ENCODE data around the gene TBX15.

TBX15 gene

DNA sequence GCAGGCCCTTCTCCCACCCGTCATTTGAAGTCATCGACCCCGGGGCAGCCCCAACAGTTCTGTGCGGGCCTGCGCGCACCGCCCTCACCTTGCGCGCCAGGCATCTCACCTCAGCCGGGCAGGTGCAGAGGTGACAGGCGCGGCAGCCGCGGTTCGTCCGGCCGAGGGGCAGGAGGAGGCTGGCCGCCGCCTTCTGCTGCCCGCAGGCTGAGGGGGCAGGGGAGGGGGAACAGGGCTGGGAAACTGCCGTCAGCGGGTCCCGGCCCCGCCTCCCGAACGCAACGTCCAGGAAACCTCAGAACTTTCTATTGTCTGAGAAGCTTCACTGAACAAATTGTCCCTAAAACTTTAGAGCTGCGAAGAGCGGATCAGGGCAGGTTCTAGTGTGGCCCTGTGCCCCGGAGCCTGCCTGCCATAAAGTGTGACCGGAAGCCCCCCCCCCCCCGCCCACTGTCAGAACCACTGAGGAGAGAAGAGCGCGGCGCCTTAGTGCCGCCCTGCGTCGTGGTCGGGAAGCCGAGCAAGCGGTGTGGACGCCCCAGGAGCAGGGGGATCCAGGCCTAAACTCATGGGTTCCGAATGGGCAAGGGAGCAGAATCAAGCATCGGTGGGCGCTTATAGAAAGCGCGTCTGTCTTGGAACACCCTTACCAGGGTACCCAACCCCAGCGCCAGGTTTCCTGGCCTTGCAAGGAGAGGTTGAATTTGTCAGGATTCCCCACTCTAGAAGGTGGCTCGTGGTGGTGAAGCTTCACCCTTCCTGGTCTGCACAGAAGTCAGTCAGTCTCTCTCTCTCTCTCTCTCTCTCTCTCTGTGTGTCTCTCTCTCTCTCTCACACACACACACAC is 13.3 kb upstream of the TBX15 start:
- DNase-seq (ENCODE audit: low read depth in 2 of 2), result no peak

DNA sequence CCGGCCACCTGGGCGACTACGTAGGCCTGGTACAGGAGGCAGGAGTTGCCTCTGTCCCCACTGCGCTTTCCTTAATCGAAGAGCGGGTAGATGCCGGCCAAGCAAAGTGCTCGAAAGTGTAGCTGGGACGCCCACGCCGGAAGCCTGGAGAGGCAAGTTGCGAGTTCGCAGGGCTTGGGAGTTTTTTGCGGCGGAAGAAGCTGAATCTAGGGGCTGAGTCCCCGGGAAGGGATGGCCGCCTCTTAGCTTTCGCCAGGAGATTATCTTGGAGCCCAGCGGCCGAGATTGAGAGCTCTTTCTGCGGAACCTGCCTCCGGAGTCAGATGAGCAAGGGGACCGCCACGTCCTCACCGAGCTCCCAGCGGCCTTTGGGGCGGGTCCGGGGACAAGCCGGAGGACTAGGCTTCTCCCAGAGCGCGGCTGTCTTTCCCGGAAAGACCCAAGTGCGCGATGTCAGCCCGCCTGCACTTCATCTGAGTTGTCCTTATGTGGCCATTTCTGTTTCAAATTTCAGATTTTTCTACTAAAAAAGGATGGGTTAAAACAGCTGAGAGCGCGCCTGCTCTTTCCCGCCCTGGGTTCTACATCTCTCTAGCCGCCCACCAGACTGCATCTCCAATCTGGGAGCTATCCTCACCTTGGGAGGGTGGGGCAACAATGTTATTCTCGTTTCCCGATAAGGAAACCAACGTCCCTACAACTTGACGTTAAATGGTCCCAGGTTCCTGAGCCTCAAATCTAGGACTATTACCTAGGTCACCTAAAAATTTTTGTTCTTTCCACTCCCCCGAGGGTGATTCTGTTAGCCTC is 12.4 kb upstream of the TBX15 start:
- no peak for DNase-seq (ENCODE audit: low read depth in 2 of 2)

DNA sequence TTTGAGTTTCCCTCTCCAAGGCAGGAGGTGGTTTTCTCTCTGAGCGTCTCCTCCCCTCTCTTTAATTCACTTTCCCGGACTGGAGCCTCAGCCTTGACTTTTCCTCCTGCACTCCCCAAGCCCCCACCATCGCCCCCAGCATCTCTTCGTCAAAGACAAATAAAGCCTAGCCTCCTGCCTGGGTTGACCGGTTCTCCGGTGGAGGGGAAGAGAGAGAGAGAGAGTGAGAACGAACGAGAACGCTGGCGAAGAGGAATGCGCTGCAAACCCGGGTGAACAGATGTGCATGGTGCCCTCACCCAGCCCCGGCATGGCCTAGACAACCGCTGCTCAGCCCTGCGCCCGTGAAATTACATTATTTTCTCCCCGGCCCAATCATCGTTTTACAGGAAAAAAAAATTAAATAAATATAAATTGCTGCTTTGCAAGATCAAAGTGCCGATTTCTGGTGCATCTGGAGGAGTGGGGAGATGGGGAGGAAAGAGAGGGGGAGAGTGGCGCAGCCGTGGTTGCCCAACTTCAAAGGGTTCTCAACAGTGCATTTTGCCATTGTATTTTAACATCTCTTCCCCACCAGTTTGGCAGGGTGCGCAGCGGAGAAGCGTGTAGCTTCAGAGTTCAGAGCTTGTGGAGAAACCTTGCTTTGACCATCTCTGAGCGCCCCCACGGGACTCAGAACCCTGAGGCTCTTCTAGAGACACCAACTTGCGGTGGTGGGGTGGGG is 11.4 kb upstream of the TBX15 start:
- DNase-seq (ENCODE audit: low read depth in 2 of 2), result no peak

DNA sequence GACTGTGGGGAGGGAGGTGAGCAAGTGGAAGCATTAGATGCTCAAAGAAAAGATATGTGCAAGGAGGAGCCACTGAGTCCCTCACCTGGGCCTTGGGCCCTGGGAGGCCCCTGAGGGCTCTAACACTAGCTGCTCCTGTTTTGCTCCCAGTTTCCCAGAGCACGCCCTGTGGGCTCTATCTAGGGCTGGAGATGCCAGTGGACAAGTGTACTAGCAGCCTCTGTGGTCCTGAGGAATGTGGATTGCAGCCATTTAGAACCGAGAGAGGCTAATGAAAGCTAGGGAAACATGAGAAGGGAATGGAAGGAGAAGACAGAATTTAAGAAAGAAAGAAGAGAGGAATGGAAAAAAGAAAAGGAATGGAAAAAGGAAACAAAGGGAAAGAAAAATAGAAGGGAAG is 10.0 kb upstream of the TBX15 start:
- DNase-seq (ENCODE audit: low read depth in 2 of 2), result no peak

DNA sequence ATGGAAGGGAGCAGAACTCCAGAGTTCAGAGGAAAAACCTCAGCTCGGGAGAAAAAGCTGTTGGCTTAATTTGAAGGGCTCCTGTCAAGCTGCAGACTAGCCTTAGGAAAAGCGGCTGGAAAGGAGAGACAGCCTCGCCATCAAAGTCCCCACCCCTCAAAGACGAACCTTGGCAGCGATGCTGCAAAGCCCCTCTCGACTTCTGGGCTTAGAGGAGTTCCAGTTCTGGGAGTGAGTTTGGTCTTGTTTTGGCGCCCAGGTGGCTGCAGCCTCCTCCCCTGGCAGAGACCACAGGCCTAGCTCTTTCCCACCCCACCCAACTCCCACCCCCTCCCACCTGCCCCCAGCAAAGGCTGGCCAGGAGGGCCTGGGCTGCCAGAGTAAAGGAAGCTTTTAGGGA is 9.1 kb upstream of the TBX15 start:
- no peak for DNase-seq (ENCODE audit: low read depth in 2 of 2)

DNA sequence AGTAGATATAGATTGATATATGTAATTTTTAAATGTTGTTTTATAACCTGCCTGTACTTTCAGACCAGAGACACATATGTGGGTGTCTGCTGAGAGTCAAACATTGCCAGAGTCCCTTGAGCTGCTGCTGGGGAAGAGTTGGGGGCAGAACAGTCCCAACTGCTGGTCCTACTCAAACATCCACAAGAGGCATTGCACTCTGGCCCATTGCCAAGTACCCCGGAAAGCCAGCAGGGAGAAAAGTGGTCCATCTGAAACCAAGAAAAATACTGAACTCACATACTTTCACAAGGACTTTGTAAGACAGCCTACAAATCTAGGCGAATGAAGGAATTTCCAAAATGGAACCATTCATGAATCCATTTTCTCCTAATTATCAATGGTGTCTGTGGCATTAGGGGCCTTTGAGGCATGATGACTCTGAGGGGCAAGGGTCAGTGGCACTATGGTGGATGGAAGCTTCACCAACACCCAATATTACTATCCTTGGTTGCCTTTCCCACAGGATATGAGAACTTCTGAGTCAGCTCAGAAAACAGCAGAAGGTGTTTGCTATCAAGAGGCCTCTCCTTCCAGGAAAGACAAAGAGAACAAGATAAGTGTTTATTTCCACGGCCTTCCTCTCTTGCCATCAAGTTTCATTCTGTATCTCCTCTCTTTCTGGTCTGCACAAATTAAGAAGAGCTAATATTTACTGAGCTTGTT is 7.3 kb upstream of the TBX15 start:
- no peak for DNase-seq (ENCODE audit: low read depth in 2 of 2)

DNA sequence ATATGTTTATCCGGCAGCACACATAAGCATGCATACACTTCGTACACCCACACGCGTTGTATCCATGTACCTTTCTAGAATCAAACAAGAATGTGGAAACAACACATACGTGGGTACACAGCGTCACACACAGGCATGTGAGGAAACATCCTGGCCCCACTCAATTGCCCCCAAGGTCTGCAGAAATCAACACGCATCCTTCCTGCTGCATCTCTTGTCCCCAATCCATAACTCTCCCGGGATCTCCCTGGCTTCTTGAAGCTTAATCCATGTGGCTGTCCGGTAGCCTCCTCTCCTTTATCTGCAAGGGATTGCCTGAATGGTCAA is 5.5 kb upstream of the TBX15 start:
- DNase-seq (ENCODE audit: low read depth in 2 of 2), result no peak

DNA sequence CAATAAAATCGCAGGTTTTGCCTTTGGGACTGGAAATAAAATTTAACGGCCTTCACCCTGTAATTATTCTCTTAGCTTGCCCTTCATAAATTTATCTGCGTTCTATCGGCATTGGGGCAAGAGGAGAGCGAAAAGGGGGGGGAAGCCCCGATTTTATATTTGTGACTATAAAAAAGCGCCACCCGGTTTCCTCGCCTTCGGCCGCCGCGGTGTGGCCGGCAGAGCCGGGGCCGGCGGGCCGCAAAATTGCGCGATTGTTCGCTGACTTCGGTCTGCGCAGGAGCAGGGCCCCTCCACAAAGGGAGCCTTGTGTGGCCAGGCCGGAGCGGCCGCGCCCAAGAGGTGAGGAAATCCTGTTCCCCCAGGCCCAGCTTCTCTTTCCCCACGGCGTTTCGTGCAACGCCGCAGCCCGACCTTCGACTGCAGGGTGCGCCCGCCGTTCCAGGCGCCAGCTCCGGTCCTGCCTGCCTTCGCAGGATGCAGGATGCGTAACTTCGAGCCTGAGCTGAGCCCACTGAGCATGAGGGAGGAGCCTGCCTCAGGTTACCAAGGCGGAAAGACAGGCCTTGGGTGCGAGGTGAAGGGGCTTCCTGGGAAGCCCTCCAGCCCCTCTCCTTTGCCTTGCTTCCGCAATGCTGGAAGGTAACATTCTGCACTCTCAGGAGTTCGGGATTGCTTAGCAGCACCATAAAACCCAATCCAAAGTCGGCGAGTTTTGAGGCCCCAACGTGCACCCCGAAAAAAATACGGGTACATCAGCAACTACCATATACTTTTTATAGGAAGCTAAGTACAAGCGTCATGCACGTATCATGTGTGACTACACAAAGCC is 4.9 kb upstream of the TBX15 start:
- no peak for DNase-seq (ENCODE audit: low read depth in 2 of 2)

DNA sequence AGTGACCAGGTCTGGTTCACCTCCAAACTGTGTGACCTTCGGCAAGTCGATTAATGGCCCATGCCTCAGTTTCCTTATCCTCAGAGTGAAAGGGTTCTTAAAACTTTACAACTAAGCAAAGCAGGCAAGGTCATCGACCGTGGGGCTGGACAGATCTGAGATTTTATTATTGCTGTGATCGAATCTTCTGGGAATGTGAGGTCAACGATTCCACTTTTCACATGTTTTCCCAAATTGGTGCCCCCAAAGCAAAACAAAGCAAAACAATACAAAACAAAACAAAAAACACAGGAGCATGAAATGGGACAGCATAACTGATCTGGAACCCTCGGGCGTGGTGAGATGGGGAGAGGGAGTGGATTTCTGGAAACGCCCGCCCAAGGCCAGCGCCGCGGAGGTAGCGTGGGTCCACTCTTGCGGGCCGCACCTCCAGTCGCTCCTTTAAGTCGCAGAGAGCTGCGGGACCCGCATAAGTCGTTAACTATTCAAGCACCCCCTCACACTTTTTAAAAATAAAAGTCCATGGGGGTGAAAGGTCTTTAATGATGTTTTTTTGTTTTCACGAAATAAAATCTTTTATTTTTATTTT is 4.2 kb upstream of the TBX15 start:
- no peak for DNase-seq (ENCODE audit: low read depth in 2 of 2)

DNA sequence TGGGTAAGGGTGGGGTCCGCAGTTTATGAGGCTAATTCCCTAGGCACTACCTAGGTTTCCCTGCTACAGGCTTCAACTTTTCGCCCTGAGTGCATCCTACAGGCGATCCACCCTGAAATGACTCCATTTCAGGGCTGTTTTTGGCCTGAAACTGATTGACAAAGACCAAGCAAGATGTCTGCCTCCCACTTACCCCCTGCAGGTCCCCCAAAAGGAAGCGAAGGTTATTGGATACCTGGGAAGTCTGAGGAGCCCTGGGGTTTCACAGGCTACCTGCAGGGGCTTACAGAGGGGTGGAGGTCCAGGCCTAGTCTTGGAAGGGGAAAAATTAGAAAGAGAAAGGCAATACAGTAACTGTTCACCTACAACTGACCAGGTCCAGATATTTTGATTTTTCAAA is 3.3 kb upstream of the TBX15 start:
- DNase-seq (ENCODE audit: low read depth in 2 of 2), result no peak

DNA sequence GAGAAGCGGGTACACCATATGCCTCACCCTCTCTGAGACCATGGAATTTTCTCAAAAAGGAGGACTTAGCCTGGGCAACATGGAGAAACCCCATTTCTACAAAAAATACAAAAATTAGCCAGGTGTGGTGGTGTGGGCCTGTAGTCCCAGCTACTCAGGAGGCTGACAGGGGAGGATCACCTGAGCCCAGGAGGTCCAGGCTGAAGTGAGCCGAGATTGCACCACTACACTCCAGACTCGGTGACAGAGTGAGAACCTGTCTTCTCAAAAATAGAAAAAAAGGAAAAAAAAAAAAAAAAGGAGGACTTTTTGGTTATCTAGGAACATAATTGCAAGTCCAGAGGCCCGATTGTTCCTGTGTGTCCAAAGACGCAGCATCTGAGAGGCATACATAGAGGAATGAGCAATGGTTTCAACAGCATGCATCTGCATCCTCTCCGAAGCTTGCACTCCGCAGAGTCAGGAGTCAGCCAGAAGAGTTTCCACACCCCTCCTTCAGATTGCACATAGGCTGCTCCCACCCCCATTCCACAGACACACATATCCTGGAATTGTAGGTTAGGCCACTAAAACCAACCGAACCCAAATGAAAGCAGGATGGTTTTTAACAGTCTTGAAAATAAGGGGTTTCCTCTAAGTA is 2.5 kb upstream of the TBX15 start:
- no peak for DNase-seq (ENCODE audit: low read depth in 2 of 2)

DNA sequence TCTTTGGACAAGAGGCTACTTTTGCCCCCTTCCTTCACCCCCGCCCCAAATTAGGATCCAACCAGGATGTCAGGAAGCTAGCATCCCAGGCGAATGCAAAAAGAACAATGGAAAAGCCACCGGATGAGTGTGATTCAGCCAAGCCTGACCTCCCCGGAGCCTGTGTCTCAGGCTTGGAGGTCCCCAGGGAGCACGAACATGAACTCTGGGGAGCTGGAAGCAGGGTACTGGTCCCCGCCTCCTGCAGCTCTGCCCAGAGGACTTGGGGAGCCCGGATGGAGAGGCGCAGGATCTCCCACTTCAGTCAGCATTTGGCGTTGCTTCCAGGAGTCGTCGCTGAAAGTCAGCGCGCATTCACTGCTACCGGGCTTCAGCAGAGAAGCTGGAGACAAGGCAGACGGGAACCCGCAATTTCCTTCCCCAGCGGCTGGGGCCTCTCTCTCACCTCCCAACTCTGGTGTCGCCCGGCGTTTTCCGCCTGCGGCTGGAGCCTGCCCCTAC is 1.8 kb upstream of the TBX15 start:
- DNase-seq (ENCODE audit: low read depth in 2 of 2), result no peak

DNA sequence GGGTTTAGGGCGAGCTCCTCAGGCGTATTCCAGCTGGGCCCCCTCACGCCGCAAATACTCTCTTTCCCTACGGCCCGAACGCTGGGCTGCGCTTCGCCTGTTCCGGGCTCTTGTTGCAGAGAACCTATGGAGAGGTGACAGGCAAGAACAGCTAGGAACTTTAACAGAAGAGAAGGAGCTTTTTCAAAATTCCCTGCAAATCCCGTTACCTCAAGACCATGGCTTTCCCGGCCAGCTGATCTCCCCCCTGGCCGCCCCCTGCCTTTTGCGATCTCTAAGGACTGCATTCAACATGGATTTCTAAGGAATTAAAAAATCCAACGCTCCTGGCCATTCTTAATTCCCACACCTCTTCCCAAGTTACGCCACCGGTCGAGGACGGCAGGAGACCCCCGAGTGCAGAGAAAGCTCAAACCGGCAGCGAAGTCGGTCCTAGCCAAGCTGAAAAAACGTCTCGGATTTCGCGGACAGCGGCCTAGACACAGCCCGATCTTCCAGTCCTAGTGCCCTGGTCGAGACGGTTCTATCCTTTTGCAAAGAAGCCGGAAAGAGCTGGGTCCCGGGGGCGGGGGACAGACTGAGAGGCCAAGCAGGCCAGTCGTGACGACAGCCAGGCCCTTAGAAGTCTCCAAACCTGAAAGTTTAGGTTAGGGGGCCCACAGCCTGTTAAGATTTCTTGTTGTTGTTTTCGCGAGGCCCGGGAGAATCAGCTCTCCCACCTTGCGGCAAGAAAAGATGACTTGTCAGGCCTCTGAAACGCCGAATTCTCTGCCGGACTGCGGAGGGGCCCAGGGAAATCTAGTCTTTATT is 1.1 kb upstream of the TBX15 start:
- DNase-seq (ENCODE audit: low read depth in 2 of 2), result no peak

DNA sequence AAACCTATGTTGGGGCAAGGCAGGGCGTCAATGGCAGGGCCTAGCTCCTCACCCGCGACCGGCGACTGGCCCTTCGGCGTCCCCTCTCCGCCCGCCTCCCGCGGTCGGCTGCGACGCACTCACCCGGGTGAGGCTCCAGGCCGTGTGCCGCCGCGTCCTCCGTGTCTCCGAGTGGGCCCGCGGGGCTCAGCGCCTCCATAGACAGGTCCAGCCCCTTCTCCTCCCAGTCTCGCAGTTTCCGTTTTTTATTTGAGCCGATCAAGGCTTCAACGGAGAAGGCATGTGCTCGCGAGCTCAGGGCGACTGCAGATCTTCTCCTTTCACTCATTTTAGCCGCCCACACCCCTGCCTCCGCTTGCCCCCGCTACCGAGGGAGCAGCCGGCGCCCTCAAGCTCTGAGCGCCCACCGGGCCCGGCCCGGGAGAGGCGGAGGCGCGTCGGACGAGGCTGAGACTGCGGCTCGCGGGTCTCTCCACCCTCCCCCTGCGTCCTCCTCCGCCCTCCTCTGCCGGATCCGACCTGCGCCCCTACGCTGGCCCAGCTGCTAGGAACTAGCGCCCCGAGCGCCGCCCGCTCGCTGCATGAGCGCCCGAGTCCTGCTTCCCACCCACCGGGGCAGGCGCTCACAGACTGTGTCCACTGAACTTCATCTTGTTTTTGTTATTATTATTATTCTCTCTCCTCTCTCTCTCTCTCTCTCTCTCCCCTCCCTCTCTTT is 516 bp downstream of the TBX15 start:
- no peak for DNase-seq (ENCODE audit: low read depth in 2 of 2)

DNA sequence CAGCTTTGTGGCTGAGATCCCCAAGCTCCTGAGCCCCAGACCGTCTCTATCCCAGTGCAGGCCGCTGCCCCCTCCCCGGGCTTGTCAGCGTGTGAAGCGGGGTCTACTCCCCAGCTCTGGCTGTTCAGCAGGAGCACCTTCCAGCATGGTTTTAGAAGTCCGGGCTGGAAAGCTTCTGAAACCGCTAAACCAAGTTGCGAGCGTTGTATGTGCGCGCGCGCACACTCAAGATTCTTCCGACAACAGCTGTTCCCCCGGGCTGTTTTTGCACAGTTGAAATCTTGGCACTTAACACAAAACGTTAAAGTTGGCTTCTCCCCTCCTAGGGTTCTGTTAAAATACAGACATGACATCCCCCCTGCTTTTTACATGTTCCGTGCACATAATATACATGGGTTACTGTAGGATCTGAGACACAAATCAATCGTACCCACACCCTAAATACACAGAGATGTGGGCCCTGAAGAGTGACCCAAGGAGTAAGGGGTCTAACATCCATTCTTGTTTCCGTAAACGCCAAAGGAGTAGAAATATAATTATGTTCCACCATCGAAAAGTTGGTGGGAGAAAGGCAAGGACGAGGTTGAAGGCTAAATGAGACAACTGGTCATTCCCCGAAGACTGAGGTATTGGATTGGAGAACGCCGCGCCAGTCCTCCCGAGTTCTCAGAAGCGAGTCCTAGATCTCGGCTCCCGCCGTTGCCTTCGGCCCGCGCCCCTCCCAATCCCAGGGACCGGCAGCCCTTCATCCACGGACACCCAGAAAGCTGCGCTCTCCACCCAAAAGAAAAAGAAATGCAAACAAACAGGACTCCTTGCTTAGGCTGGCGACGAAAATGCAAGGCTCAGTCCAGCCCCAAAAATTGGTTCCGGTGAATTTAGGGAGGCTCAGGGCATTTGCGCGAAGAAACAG is 1.3 kb downstream of the TBX15 start:
- DNase-seq (ENCODE audit: low read depth in 2 of 2), result no peak

DNA sequence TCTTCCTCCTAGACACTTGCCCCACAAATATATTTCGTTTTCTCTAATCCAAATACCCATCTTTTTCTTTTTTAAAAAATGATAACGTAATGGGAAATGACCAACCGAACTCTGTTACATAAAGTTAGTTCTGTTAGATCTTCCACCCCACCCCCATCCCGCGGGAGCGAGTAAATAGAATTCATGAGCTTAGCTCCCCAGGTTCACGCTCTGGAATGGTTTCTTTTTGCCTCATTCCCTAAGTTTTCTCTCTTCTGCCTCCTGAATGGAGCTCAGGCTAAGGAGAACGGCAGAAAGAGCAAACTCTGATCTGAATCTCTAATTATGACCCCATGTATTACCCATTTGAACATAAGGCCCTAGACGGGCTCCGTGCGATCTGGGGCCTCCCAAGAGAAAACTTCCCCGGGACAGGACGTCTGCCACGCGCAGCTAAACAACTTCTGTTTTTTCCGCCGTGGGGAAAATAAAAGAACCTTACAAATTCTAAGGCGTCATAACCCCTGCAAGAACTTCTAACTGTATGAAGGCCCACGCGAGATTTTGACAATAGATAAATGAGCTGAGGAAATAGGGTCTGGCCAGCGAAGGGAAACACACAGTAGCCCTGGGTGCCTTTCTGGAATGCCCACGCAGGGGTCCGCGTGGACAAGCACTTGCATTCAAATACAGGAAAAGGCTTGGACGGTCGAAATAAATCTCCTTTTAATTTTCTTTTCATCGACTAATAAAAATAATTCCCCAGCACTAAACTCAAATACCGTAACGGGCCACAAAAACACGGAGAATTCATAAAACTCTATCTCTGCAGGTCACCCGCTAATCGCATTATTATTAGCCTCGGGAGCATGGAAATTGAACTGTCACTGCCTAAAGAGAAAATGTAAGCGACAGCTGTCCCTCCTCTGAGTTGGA is 2.2 kb downstream of the TBX15 start:
- no peak for DNase-seq (ENCODE audit: low read depth in 2 of 2)

All from stimulated activated CD8-positive, alpha-beta memory T cell treated with anti-CD3 and anti-CD28 coated beads, Interleukin-15, amount 100 ng/mL, for 48 hours (primary cell).